MM.1S (cell line): Measurements from ENCODE around the gene PPP4R3B.

Experiments
- EZH2 ChIP-seq: fragments of 300-600 bp; sonication (generic); optimal IDR thresholded peaks from 2 replicates; pipeline ENCODE3; 2017; ENCODE audit warnings: low read depth, mild to moderate bottlenecking, antibody characterized with exemption, low read length, mixed read lengths
- TF ChIP-seq, protein P1 (sequence below): fragments of 300-600 bp; sonication (generic); IDR thresholded peaks from 2 replicates; pipeline ENCODE4 v1.5.1; 2016; ENCODE audit warnings: antibody characterized with exemption, low read length, mixed read lengths

DNA sequence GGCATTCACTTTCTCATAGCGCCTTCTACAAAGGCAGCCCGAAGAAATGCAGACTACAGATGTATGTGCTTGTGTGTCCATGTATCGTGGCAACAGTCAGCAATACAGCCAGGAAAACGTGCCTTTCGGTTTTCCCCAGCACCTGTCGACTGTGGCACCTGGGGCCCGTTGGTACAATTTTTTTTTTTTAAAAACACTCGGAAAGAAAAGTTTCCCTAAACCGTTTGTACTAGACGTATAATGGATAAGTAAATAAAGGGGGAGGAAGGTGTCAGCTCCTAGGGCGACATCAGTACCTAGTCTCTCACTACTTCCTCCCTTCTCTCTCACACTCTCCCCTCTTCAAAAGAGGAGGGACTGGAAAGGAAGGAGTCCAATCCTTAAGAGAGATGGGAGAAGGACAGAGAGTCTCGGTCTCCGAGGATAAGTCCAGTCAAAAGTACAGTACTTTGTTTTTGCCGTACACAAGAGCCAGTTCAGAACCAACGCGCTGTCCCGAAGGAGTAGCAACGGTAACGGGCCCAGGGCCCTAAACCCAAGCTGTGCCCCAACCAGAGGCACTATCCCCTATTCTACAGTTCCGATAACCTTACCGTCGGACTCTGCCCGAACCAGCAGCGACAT lies 759 bp downstream of the PPP4R3B start:
- TF ChIP-seq, protein P1, sequence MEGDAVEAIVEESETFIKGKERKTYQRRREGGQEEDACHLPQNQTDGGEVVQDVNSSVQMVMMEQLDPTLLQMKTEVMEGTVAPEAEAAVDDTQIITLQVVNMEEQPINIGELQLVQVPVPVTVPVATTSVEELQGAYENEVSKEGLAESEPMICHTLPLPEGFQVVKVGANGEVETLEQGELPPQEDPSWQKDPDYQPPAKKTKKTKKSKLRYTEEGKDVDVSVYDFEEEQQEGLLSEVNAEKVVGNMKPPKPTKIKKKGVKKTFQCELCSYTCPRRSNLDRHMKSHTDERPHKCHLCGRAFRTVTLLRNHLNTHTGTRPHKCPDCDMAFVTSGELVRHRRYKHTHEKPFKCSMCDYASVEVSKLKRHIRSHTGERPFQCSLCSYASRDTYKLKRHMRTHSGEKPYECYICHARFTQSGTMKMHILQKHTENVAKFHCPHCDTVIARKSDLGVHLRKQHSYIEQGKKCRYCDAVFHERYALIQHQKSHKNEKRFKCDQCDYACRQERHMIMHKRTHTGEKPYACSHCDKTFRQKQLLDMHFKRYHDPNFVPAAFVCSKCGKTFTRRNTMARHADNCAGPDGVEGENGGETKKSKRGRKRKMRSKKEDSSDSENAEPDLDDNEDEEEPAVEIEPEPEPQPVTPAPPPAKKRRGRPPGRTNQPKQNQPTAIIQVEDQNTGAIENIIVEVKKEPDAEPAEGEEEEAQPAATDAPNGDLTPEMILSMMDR, result no peak
- no peak for TF ChIP-seq EZH2
